AG20443 (cell line): ENCODE results near the gene ELMO3.

Experiments used
- DNase-seq: peaks from one replicate; pipeline ENCODE4 v3.0.0; 2012; ENCODE audit warnings: low spot score, mixed read lengths

The ELMO3 gene

GRCh38 chr16:67223992-67224391, 25.1 kb downstream of the ELMO3 start:
- DNase-seq = no peak

DNA sequence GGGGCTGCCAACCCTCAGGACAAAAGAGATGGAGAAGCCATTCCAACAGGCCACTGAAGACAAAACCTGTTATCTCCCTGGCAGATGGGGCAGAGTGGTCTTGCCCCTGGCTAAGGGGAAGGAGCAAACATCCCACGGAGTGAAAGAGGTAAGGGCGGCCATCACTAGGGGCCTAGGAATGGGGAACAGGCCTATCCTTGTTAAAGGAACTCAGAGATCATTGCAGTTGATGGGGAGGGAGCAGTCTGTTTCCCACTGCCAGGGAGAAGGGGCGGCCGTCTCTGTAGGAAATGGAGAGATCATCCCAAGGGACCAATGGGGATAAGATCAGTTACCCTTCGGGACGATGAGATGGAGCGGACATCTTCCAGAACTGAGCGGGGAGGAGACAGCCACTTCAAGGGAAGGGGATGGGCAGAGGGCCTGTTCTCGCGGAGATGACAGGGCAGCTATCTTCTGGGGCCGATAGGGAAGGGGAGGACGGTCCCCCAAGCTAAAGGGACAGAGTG, 27.4 kb downstream of the ELMO3 start:
- DNase-seq = no peak

DNA sequence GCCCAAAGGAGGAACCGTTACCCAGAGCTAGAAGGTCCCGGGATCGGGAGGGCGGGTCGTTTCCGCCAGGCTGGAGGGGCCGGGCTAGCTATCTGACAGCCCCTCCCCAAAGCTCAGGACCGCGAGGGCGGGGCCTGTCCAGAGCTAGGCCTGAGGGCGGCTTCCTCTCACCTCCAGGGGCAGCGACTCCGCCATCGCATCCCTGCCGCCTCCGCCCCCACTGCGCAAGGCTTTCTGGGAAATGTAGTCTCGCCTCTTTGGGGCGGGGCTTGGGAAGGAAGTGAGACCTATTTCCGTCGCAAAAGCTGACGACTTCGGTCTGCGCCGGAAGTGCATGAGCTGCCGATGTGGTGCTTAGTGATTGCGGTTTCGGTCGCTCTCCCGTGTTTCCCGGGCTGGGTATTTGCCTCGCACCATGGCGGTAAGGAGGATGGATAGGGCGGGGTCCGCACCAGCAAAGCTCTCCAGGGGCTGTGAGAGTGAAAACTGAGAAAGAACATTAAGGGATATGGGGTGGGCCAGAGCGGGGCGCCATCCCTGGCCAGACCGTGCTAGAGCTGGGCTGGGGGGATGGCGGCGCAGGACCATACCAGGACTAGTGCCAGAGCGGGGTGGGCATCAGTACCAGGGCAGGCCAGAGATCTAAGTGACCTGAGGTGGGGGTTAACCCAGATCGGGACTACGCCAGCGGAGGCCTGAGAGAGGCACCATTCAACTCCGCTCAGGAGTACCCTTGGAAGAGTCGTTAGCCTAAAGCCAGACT, 28.1 kb downstream of the ELMO3 start, which contains the start of gene TMEM208:
Gene TMEM208, plus strand, starts transcription at position 327 of the 763 bp plus-strand sequence. Its CDS starts 89 bp downstream, at position 416.
- DNase-seq = peak; percentile 98

GRCh38 chr16:67227567-67227921, 28.6 kb downstream of the ELMO3 start:
- DNase-seq = no peak

DNA sequence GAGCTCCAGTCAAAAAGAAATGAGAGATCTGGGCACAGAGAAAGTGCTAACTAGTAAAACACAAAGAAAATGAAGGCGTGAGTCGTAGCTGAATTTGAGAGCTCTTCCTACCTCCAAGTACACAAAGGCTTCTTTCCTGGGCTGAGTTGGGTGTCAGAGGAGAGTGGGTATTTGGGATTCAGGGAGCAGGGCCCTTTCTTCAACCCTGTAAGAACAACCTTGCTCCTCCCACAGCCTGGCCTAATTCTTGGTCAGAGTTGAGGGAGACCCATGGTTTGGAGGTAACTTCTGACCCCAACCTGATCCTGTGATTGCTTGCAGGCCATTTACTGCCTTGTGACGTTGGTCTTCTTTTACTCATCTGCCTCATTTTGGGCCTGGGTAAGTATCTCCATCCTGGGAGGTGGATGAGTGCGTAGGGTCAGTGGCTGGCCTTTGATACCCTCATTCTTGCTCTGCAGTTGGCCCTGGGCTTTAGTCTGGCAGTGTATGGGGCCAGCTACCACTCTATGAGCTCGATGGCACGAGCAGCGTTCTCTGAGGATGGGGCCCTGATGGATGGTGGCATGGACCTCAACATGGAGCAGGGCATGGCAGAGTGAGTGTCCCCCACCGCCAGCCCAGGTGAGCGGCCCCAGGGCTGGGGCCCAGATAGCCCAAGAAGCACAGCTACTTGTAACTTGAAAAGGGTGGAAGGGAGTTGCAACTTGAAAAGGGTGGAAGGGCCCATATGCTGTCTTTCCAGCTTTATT, 29.3 kb downstream of the ELMO3 start:
- DNase-seq = no peak

- DNase-seq = no peak
Observed at GRCh38 chr16:67228905-67229304, 30.0 kb downstream of the ELMO3 start.

GRCh38 chr16:67229906-67230808, 31.2 kb downstream of the ELMO3 start:
- DNase-seq = no peak

DNA sequence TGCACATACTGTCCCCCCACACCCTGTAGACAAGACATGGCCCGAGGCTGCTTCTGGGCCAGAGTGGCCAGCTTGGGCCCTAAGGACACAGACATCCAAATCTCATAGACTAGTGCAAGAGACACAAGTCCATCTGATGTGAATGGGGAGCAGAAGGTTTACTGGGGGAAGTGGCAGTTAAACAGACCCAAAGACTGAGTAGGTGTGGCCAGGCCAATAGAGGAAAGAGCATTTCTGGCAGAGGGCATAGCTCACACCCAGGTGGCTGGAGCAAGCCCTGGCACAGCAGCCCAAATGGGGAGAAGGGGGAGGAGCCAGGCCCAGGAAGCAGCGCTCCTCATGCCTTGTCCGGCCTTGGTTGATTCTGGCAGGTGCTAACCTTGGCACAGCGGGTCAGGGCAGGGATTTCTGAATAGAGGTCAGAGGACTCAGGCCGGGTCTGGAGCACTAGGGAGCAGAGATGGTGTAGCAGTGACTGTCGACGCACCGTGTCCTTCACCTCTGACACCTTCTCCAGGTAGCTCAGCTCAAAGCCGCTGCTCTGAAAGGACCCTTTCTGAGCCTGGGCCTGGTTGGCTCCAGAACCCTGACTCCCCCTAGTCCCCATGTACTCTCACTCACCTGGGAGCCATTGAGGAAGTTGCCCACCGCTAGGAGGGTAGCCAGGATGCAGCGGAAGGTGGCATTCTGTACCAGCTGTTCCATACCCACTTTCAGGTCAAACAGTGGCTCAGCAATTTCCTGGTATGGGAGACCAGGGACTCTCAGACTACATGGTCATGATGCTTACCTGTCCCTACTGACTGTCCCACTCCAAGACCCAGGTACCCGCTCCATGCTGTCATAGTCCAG, 32.1 kb downstream of the ELMO3 start:
- DNase-seq = no peak

GRCh38 chr16:67233596-67233995, 34.7 kb downstream of the ELMO3 start:
- no peak for DNase-seq

GRCh38 chr16:67234180-67234597, 35.3 kb downstream of the ELMO3 start:
- no peak for DNase-seq

- DNase-seq = peak; percentile 35
Observed at GRCh38 chr16:67235816-67236562, 37.1 kb downstream of the ELMO3 start.

DNA sequence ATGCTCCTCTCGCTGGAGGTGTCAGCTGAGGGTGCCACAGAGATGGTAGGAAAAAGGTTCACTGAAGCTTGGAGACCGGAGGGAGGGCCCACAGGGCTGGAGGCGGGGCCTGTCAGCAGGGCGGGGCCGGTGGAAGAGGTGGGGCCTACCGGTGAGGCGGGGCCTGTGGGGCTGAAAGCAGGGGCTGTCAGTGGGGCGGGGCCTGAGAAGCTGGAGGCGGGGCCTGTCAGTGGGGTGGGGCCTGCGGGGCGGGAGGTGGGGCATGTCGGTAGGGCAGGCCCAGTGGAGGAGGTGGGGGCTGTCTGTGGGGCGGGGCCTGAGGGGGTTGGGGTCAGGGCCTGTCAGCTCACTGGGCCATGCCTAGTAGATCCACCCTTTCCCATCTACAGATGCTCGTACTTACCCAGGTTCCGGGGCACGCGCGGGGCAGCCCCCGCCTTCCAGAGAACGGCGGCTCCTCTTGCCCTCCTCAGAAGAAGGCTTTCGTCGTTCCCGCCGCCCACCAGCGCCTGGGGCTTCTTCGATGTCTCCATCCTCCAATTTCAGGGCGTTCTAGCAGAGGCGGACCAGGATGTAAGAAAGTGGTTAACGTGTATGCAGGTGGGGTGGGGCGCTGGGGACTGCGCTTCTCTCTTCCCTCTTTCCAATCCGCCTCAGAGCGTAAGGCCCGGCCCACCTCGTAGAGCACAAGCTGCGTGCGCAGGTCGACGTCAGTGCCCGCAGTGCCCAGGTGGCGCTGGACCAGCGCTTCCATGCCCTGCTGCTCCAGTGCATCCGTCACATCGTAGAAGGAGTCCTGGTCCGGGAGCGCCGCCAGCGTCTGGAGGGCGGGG, 37.8 kb downstream of the ELMO3 start:
- peak; percentile 86 for DNase-seq

GRCh38 chr16:67237396-67238277, 38.7 kb downstream of the ELMO3 start:
- DNase-seq = no peak

- DNase-seq = no peak
Observed at GRCh38 chr16:67238278-67238575, 39.3 kb downstream of the ELMO3 start.

GRCh38 chr16:67238806-67239470, 40.0 kb downstream of the ELMO3 start:
- DNase-seq = no peak

DNA sequence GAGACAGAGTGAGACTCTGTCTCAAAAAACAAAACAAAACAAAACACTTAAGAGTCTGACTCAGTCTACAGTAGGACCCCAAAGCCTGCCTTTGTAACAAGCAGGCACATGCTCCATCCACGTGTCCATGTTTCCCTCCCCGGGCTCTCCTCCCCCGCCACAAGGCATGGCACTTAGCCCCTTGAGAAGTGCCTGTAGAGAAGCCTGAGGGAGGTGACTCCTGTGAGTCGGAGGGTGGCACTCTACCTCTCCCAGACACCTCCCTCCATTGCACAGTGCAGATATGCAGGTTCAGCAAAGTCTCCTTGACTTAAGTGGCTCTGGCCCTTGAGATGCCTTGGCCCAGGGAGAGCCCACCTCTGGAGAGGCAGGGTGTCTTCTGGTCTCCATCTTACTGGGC, 41.6 kb downstream of the ELMO3 start:
- peak; percentile 24 for DNase-seq

DNA sequence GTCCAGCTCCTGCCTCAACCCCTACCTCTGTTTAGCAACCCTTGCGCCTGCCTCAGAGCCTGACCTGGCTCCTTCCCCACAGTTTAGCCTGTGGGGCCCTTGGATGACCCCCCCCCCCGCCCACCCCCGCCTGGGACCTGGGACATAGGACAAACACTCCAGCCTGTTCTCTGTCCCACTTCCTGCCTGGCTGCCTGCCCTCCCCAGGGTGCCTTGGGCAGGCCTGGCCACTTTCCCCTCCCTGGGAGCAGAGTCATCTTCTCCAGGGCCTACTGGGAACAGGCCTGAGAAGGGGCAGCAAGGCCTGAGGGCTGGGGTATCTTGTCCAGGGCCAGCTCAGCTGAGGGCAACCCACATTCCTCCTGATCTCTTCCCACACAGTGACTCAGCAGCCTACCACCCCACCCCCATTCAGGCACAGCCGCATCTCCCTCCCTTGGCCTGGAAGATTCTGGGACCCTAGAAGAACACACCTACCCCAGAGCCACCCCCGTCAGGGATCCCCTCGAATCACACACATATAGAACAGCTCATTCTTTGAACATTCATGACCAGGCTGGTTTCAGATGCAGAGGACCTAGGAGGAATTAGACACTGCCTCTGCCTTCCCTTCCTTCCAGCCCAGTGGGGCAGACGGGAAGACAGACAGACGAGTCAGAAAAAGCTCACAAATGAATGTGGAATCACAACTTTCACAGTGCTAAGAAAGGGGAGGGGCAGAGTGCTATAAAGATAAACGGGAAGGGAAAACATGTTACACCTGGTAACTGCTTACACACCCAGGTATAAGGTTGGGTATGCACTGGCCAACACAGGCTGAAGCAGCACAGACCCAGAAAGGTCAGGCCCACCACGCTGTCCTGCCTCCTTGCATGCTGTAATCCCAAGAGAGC, 42.3 kb downstream of the ELMO3 start:
- peak; percentile 87 for DNase-seq
